Smooth muscle cell (in vitro differentiated cells): ENCODE measurements around the gene MGAT5B. TPM values are rescaled to one million over a fixed set of nuclear protein-coding genes. Genes with fewer than 3 reads are reported as not detected.

Experiments used
- DNase-seq: peaks from one replicate; lab custom pipeline; 2025; ENCODE audit not compliant: unreplicated experiment; lab: John Stamatoyannopoulos, UW
- H2AFZ ChIP-seq: fragments of 200-600 bp; sonication (generic); 2 replicates; pipeline ENCODE4 v1.6.0; 2016; ENCODE audit warnings: antibody characterized with exemption, low read depth, mild to moderate bottlenecking
- H3F3A ChIP-seq: fragments of 200-600 bp; sonication (generic); 2 replicates; pipeline ENCODE4 v1.6.0; 2017; ENCODE audit warnings: antibody characterized with exemption, low read depth
- H3K27ac ChIP-seq: fragments of 200-600 bp; sonication (generic); 2 replicates; pipeline ENCODE4 v1.5.1; 2016; ENCODE audit warnings: low read depth, mild to moderate bottlenecking
- H3K27me3 ChIP-seq: fragments of 200-600 bp; sonication (generic); 2 replicates; pipeline ENCODE4 v1.6.1; 2016; ENCODE audit warnings: low read depth, mild to moderate bottlenecking
- H3K36me3 ChIP-seq: fragments of 200-600 bp; sonication (generic); 2 replicates; pipeline ENCODE4 v1.5.1; 2016; ENCODE audit warnings: low read depth
- H3K4me1 ChIP-seq: fragments of 200-600 bp; sonication (generic); 2 replicates; pipeline ENCODE4 v1.5.1; 2016; ENCODE audit warnings: low read depth
- H3K4me2 ChIP-seq: fragments of 200-600 bp; sonication (generic); 2 replicates; pipeline ENCODE4 v1.6.0; 2016; ENCODE audit warnings: mild to moderate bottlenecking
- H3K4me3 ChIP-seq: fragments of 200-600 bp; sonication (generic); 2 replicates; pipeline ENCODE4 v1.5.1; 2016; ENCODE audit warnings: mild to moderate bottlenecking
- H3K79me2 ChIP-seq: fragments of 200-600 bp; sonication (generic); 2 replicates; pipeline ENCODE4 v1.6.0; 2016; ENCODE audit warnings: low read depth, mild to moderate bottlenecking
- H3K9ac ChIP-seq: fragments of 200-600 bp; sonication (generic); 2 replicates; pipeline ENCODE4 v1.6.0; 2016; ENCODE audit warnings: low read depth
- H3K9me3 ChIP-seq: fragments of 200-600 bp; sonication (generic); replicated peaks from 2 replicates; pipeline ENCODE4 v1.5.1; 2016; ENCODE audit warnings: low read depth
- H4K20me1 ChIP-seq: fragments of 200-600 bp; sonication (generic); 2 replicates; pipeline ENCODE4 v1.6.0; 2016; ENCODE audit warnings: low read depth
- WGBS: methylation state at CpG from one replicate; pipeline ENCODE4 v1.1.7; 2016; ENCODE audit warnings: low lambda C conversion rate; 5-methylcytosine and 5-hydroxymethylcytosine counted together
- polyA plus RNA-seq: library from polyadenylated mRNA; unstranded; fragments of >200 nt; fragmentation: Nextera tagmentation; extraction: Ambion mirVana; gene quantifications from 2 replicates; pipeline ENCODE4 v1.2.1, GENCODE V29; 2016
- total RNA-seq: library from RNA; depleted of rRNA; stranded (reverse); fragments of >200 nt; gene quantifications from 2 replicates; pipeline ENCODE4 v1.2.3, GENCODE V29; 2014
- TF ChIP-seq, protein P1 (sequence below): fragments of 200-600 bp; sonication (generic); IDR thresholded peaks from 2 replicates; pipeline ENCODE4 v1.5.1; 2017; ENCODE audit warnings: borderline replicate concordance, mild to moderate bottlenecking, antibody characterized with exemption; ENCODE audit not compliant: insufficient read depth, poor library complexity, severe bottlenecking

MGAT5B gene
- total and polyA plus RNA-seq, 2 experiments from 2014 or later: 0.78 to 7.6 TPM

- peaks cover 16% of the 10 kb centered on the region for H3K27me3 ChIP-seq
- H3K9me3 ChIP-seq: no peaks in the 10 kb centered on the region
- no peak overlapping the region for H3K4me2 ChIP-seq
- no peaks in the 10 kb centered on the region for H4K20me1 ChIP-seq
- no peak overlapping the region for H3K4me3 ChIP-seq
- H2AFZ ChIP-seq: no peak overlapping the region
- no peak overlapping the region for H3K9ac ChIP-seq
- peaks cover 9% of the 10 kb centered on the region for H3F3A ChIP-seq
- peaks cover 11% of the 10 kb centered on the region for H3K4me1 ChIP-seq
- H3K79me2 ChIP-seq: no peaks in the 10 kb centered on the region
- no peak overlapping the region for H3K27ac ChIP-seq
- TF ChIP-seq, protein P1, sequence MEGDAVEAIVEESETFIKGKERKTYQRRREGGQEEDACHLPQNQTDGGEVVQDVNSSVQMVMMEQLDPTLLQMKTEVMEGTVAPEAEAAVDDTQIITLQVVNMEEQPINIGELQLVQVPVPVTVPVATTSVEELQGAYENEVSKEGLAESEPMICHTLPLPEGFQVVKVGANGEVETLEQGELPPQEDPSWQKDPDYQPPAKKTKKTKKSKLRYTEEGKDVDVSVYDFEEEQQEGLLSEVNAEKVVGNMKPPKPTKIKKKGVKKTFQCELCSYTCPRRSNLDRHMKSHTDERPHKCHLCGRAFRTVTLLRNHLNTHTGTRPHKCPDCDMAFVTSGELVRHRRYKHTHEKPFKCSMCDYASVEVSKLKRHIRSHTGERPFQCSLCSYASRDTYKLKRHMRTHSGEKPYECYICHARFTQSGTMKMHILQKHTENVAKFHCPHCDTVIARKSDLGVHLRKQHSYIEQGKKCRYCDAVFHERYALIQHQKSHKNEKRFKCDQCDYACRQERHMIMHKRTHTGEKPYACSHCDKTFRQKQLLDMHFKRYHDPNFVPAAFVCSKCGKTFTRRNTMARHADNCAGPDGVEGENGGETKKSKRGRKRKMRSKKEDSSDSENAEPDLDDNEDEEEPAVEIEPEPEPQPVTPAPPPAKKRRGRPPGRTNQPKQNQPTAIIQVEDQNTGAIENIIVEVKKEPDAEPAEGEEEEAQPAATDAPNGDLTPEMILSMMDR: no peak
- no peaks in the 10 kb centered on the region for H3K36me3 ChIP-seq
- no peak for DNase-seq
- 91% methylated on average over 10 of the region's 10 CpGs for WGBS
These were observed 3.0 kb upstream of the MGAT5B start for GRCh38 chr17:76865174-76865573.

DNA sequence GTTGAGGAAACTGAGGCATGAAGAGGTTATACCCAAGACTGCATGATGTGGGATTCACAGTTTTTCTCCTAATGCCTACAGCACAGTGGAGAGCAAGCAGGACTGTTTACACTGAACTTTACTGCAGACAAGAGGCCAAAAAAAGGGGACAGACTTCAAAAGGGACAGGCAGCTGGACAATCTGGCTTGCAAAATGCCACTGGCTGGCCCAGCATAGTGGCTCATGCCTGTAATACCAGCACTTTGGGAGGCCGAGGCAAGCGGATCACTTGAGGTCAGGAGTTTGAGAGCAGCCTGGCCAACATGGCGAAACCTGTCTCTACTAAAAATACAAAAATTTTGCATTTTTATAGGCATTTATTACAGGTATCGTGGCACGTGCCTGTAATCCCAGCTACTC lies 2.0 kb upstream of the MGAT5B start:
- Histone ChIP-seq H3K27ac (no peak overlapping the region), H3F3A (peaks cover 9% of the 10 kb centered on the region), H3K79me2 (no peaks in the 10 kb centered on the region), H3K27me3 (peaks cover 24% of the 10 kb centered on the region), H3K36me3 (no peaks in the 10 kb centered on the region), H4K20me1 (no peaks in the 10 kb centered on the region), H3K4me3 (no peak overlapping the region), H2AFZ (no peak overlapping the region), H3K4me1 (peaks cover 11% of the 10 kb centered on the region), H3K9ac (no peak overlapping the region), H3K9me3 (no peaks in the 10 kb centered on the region), H3K4me2 (no peak overlapping the region)
- no peak for DNase-seq
- 77% methylated on average over 5 of the region's 5 CpGs for WGBS
- TF ChIP-seq, protein P1: no peak

- H3K9me3 ChIP-seq: no peaks in the 10 kb centered on the region
- H3K27ac ChIP-seq: peak overlapping the region; percentile 26
- H3K4me3 ChIP-seq: no peak overlapping the region
- no peak for DNase-seq
- peak overlapping the region; percentile 83 for H3K4me2 ChIP-seq
- H3F3A ChIP-seq: peaks cover 9% of the 10 kb centered on the region
- WGBS: 44% methylated on average over 9 of the region's 9 CpGs
- peaks cover 24% of the 10 kb centered on the region for H3K27me3 ChIP-seq
- peaks cover 11% of the 10 kb centered on the region for H3K4me1 ChIP-seq
- no peak overlapping the region for H2AFZ ChIP-seq
- peaks cover under 1% of the 10 kb centered on the region for H4K20me1 ChIP-seq
- H3K36me3 ChIP-seq: no peaks in the 10 kb centered on the region
- no peak overlapping the region for H3K9ac ChIP-seq
- TF ChIP-seq, protein P1: no peak
- H3K79me2 ChIP-seq: no peaks in the 10 kb centered on the region
These were observed 1.2 kb upstream of the MGAT5B start for GRCh38 chr17:76866774-76867577.
